Measurements from ENCODE around the gene TBX4. TPM values are rescaled to one million over a fixed set of nuclear protein-coding genes. Genes with fewer than 3 reads are reported as not detected.
A peak's percentile ranks its signal among the peaks of the same experiment; 100 is the strongest.

Gene TBX4
- total RNA-seq, 1 experiment from 2014 or later = not detected

- Mint-ChIP-seq H3K36me3 (ENCODE audit: insufficient read depth, unreplicated experiment) (peaks cover 11% of the 10 kb centered on the region), H3K27me3 (ENCODE audit: unreplicated experiment) (no peaks in the 10 kb centered on the region), H3K9me3 (ENCODE audit: low read depth, unreplicated experiment) (no peaks in the 10 kb centered on the region), H3K27ac (ENCODE audit: unreplicated experiment) (no peak overlapping the region), H3K4me1 (ENCODE audit: low read depth, unreplicated experiment) (no peaks in the 10 kb centered on the region), H3K4me3 (ENCODE audit: low read depth, unreplicated experiment) (peak overlapping the region; percentile 69)
- BruUV-seq (replicated peaks) = no TSS peak
- CTCF ChIA-PET = interaction anchor here (0.8 to 2.7 kb wide), 4 partner anchors 164 to 203 kb away, joined by 3 to 13 read pairs (median 6); no protein-coding TSS in a partner anchor
- intact Hi-C loops (cut with micrococcal nuclease; ENCODE audit: unreplicated experiment) = loop anchor here (2.0 kb wide), 2 partner anchors 163 to 171 kb away; no protein-coding TSS in a partner anchor
- DNase-seq = peak; percentile 51
- TF ChIP-seq, protein P1, sequence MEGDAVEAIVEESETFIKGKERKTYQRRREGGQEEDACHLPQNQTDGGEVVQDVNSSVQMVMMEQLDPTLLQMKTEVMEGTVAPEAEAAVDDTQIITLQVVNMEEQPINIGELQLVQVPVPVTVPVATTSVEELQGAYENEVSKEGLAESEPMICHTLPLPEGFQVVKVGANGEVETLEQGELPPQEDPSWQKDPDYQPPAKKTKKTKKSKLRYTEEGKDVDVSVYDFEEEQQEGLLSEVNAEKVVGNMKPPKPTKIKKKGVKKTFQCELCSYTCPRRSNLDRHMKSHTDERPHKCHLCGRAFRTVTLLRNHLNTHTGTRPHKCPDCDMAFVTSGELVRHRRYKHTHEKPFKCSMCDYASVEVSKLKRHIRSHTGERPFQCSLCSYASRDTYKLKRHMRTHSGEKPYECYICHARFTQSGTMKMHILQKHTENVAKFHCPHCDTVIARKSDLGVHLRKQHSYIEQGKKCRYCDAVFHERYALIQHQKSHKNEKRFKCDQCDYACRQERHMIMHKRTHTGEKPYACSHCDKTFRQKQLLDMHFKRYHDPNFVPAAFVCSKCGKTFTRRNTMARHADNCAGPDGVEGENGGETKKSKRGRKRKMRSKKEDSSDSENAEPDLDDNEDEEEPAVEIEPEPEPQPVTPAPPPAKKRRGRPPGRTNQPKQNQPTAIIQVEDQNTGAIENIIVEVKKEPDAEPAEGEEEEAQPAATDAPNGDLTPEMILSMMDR (IDR thresholded peaks at IDR 0.05; ENCODE audit: unreplicated experiment) = peak; percentile 13
These were observed 40.7 kb upstream of the TBX4 start for GRCh38 chr17:61411261-61412142.

GRCh38 chr17:61412143-61412859 is 39.9 kb upstream of the TBX4 start:
- H3K9me3 Mint-ChIP-seq (ENCODE audit: low read depth, unreplicated experiment) = no peaks in the 10 kb centered on the region
- no peaks in the 10 kb centered on the region for H3K27me3 Mint-ChIP-seq (ENCODE audit: unreplicated experiment)
- TF ChIP-seq, protein P1 (IDR thresholded peaks at IDR 0.05; ENCODE audit: unreplicated experiment) = peak; percentile 89
- intact Hi-C loops (cut with micrococcal nuclease; ENCODE audit: unreplicated experiment) = loop anchor here (2.0 kb wide), 2 partner anchors 162 to 170 kb away; no protein-coding TSS in a partner anchor
- CTCF ChIA-PET = interaction anchor here (0.8 to 2.7 kb wide), 4 partner anchors 163 to 204 kb away, joined by 3 to 13 read pairs (median 6); no protein-coding TSS in a partner anchor
- no peak overlapping the region for H3K27ac Mint-ChIP-seq (ENCODE audit: unreplicated experiment)
- peaks cover 11% of the 10 kb centered on the region for H3K36me3 Mint-ChIP-seq (ENCODE audit: insufficient read depth, unreplicated experiment)
- H3K4me1 Mint-ChIP-seq (ENCODE audit: low read depth, unreplicated experiment) = no peaks in the 10 kb centered on the region
- peak; percentile 78 for DNase-seq
- H3K4me3 Mint-ChIP-seq (ENCODE audit: low read depth, unreplicated experiment) = peak overlapping the region; percentile 69
- BruUV-seq (replicated peaks) = no TSS peak

GRCh38 chr17:61412860-61413660 is 39.2 kb upstream of the TBX4 start:
- Mint-ChIP-seq H3K36me3 (ENCODE audit: insufficient read depth, unreplicated experiment) (peaks cover 11% of the 10 kb centered on the region), H3K4me3 (ENCODE audit: low read depth, unreplicated experiment) (peak overlapping the region; percentile 69), H3K27ac (ENCODE audit: unreplicated experiment) (no peak overlapping the region), H3K27me3 (ENCODE audit: unreplicated experiment) (no peaks in the 10 kb centered on the region), H3K4me1 (ENCODE audit: low read depth, unreplicated experiment) (no peaks in the 10 kb centered on the region), H3K9me3 (ENCODE audit: low read depth, unreplicated experiment) (no peaks in the 10 kb centered on the region)
- DNase-seq = no peak
- BruUV-seq (replicated peaks) = no TSS peak
- intact Hi-C loops (cut with micrococcal nuclease; ENCODE audit: unreplicated experiment) = loop anchor here (2.0 kb wide), 2 partner anchors 162 to 170 kb away; no protein-coding TSS in a partner anchor
- TF ChIP-seq, protein P1 (IDR thresholded peaks at IDR 0.05; ENCODE audit: unreplicated experiment) = no peak
- CTCF ChIA-PET = interaction anchor here (0.6 to 2.7 kb wide), 3 partner anchors 162 to 170 kb away, joined by 3 to 13 read pairs (median 7); no protein-coding TSS in a partner anchor
